Stomach (tissue), 8 donors: ENCODE results near the gene MZT2A. TPM values are rescaled to one million over a fixed set of nuclear protein-coding genes. Genes with fewer than 3 reads are reported as not detected.

Source experiments
- polyA plus RNA-seq, 3 donors: library from polyadenylated mRNA; stranded (reverse); fragments of 200-250 nt; gene quantifications; one replicate each; pipeline ENCODE4 v1.2.3, GENCODE V29; 2013
- total RNA-seq, 5 donors: library from RNA; depleted of rRNA; stranded (reverse); fragments of >200 nt; gene quantifications; one replicate each; pipeline versions ENCODE4 v1.1.0 to v1.2.3, GENCODE V29; 2014 to 2016
- donor health status: healthy with polysubstance abuse.
- donor health status: Bipolar disorder and iron deficiency.
- donor health status: healthy.

The MZT2A gene
- total and polyA plus RNA-seq, 8 donors, result 11.6 to 231 (median 123) TPM; not detected in 1

Other genes with a start within 250 kb of the MZT2A start
- under 1 TPM in 1 of 5 donors, not detected in 4; 0.18 TPM for gene RAB6D, start 128.2 kb downstream of the MZT2A start, total RNA-seq
- not detected for gene RAB6D, start 128.2 kb downstream of the MZT2A start, polyA plus RNA-seq
- not detected for gene TUBA3D, start 16.3 kb downstream of the MZT2A start, total RNA-seq
- under 1 TPM in 1 of 3 donors, not detected in 2; 0.92 TPM for gene TUBA3D, start 16.3 kb downstream of the MZT2A start, polyA plus RNA-seq
- 1 to 10 TPM in 3 of 5 donors, under 1 TPM in 1, not detected in 1; 0.45 to 5.3 (median 2.5) TPM for gene CCDC74A, start 35.5 kb upstream of the MZT2A start, total RNA-seq
- 1 to 10 TPM; 2.5 to 7.3 (median 6.0) TPM for gene CCDC74A, start 35.5 kb upstream of the MZT2A start, polyA plus RNA-seq